Panc1 (cell line): ENCODE data around the gene CEP63. TPM values are rescaled to one million over a fixed set of nuclear protein-coding genes. Genes with fewer than 3 reads are reported as not detected.
A peak's percentile ranks its signal among the peaks of the same experiment; 100 is the strongest.

ENCODE experiments used
- ATAC-seq: fragments of 200-7000 bp; cut with Tn5 transposase; 2 replicates; pipeline ENCODE4 v1.9.1; 2020; ENCODE audit warnings: mild to moderate bottlenecking, moderate library complexity
- BruUV-seq: library from RNA; stranded (reverse); fragments of 400-500 nt; replicated peaks from 2 replicates; lab custom pipeline; 2021; lab: Mats Ljungman, UMichigan
- CTCF ChIA-PET: fragments of 300-600 bp; sonication (Branson Sonifier 250); formaldehyde crosslinking; loops from one replicate; lab custom pipeline; 2022; ENCODE audit warnings: antibody characterized with exemption; lab: Charles Lee
- POLR2A ChIA-PET: fragments of 300-600 bp; sonication (Branson Sonifier 250); formaldehyde crosslinking; loops from one replicate; lab custom pipeline; 2022; ENCODE audit warnings: antibody characterized with exemption; lab: Charles Lee
- DNase-seq: peaks from one replicate; pipeline ENCODE4 v3.0.0-alpha.2; 2010; ENCODE audit warnings: low read depth, low spot score
- H3K27ac ChIP-seq: 2 replicates; pipeline ENCODE4 v1.5.1; 2011; ENCODE audit warnings: mild to moderate bottlenecking, low read length, inconsistent platforms
- H3K27me3 ChIP-seq: fragments of 200-500 bp; sonication (Bioruptor generic); 2 replicates; pipeline ENCODE4 v1.6.0; 2014; ENCODE audit warnings: low read length, inconsistent platforms; ENCODE audit not compliant: control insufficient read depth, insufficient read depth
- H3K36me3 ChIP-seq: fragments of 200-500 bp; sonication (Bioruptor generic); 2 replicates; pipeline ENCODE4 v1.5.1; 2014; ENCODE audit warnings: inconsistent platforms, mild to moderate bottlenecking, low read length, moderate library complexity; ENCODE audit not compliant: control insufficient read depth, insufficient read depth
- H3K4me1 ChIP-seq: 2 replicates; pipeline ENCODE4 v1.5.1; 2011; ENCODE audit warnings: inconsistent platforms, mild to moderate bottlenecking, low read length, moderate library complexity; ENCODE audit not compliant: control insufficient read depth, insufficient read depth
- H3K4me3 ChIP-seq, 2 experiments: 2 replicates each; pipeline ENCODE4 v1.5.1; 2011 to 2012; ENCODE audit warnings: low read depth in 2 of 2, low read length in 2 of 2, mild to moderate bottlenecking in 2 of 2, inconsistent platforms in 1 of 2, moderate library complexity in 1 of 2
- H3K9me3 ChIP-seq: fragments of 200-500 bp; sonication (Bioruptor generic); 2 replicates; pipeline ENCODE4 v1.5.1; 2014; ENCODE audit warnings: low read depth, mild to moderate bottlenecking, inconsistent platforms, low read length, moderate library complexity; ENCODE audit not compliant: control insufficient read depth, insufficient read depth
- CTCF ChIP-seq: fragments of 450-650 bp; IDR thresholded peaks from 2 replicates; pipeline ENCODE4 v1.5.1; 2017; ENCODE audit warnings: mild to moderate bottlenecking
- POLR2AphosphoS5 ChIP-seq: IDR thresholded peaks from 2 replicates; pipeline ENCODE4 v1.6.1; 2012; ENCODE audit warnings: mild to moderate bottlenecking, low read depth, low read length, moderate library complexity
- REST ChIP-seq, 2 experiments: IDR thresholded peaks; 2 replicates each; pipeline ENCODE4 v1.6.1; 2011 to 2012; ENCODE audit warnings: low read depth in 2 of 2, control low read depth in 1 of 2, low read length in 1 of 2, mild to moderate bottlenecking in 1 of 2, moderate library complexity in 1 of 2; ENCODE audit not compliant: insufficient read depth in 1 of 2
- SIN3A ChIP-seq: IDR thresholded peaks from 2 replicates; pipeline ENCODE4 v1.6.1; 2012; ENCODE audit warnings: low read depth, mild to moderate bottlenecking, low read length, moderate library complexity, borderline replicate concordance; ENCODE audit not compliant: insufficient read depth
- TCF7L2 ChIP-seq: IDR thresholded peaks from 2 replicates; pipeline ENCODE4 v1.6.1; 2011; ENCODE audit warnings: mild to moderate bottlenecking, low read depth, low read length, inconsistent platforms
- in situ Hi-C: cut with HindIII; loops from 2 replicates; pipeline ENCODE4 v1.10.0; 2016; ENCODE audit warnings: low sequenced_read_pairs, low pct_unique_long_range_greater_than_20kb
- intact Hi-C: fragments of 100-400 bp; cut with micrococcal nuclease; formaldehyde crosslinking; loops from one replicate; pipeline ENCODE4 v1.10.0; 2022; ENCODE audit not compliant: unreplicated experiment
- total RNA-seq: library from RNA; stranded (reverse); gene quantifications from one replicate; pipeline ENCODE4 v1.2.1, GENCODE V29; 2021; ENCODE audit not compliant: unreplicated experiment

Gene CEP63
- total RNA-seq, 1 experiment from 2014 or later = 30.5 TPM

GRCh38 chr3:134448664-134449063 is 37.2 kb upstream of the CEP63 start:
- in situ Hi-C loops (no loop called here), intact Hi-C loops (no loop called here)
- ChIA-PET CTCF (interaction anchor here (0.5 to 1.1 kb wide), 2 partner anchors 10 to 43 kb away, joined by 3 read pairs; no protein-coding TSS in a partner anchor), POLR2A (no interaction called here)
- TF ChIP-seq TCF7L2 (no peak), SIN3A (no peak), CTCF (no peak), POLR2AphosphoS5 (no peak), REST (IDR thresholded peaks at IDR 0.05; ENCODE audit: insufficient read depth in 1 of 2, low read depth in 2 of 2, low read length in 1 of 2) (no peak)
- Histone ChIP-seq H3K36me3 (no peaks in the 10 kb centered on the region), H3K27ac (no peak overlapping the region), H3K27me3 (no peaks in the 10 kb centered on the region), H3K9me3 (no peaks in the 10 kb centered on the region), H3K4me1 (peaks cover 3% of the 10 kb centered on the region; the same call in 1 of the 2 replicates), H3K4me3 (no peak overlapping the region)
- no peak for ATAC-seq
- no TSS peak for BruUV-seq
- no peak for DNase-seq

GRCh38 chr3:134449277-134449676 is 36.6 kb upstream of the CEP63 start:
- Histone ChIP-seq H3K4me1 (peaks cover 3% of the 10 kb centered on the region; the same call in 1 of the 2 replicates), H3K27me3 (no peaks in the 10 kb centered on the region), H3K4me3 (no peak overlapping the region), H3K9me3 (no peaks in the 10 kb centered on the region), H3K36me3 (no peaks in the 10 kb centered on the region), H3K27ac (no peak overlapping the region)
- in situ Hi-C loops = no loop called here
- BruUV-seq = no TSS peak
- POLR2A ChIA-PET = no interaction called here
- ATAC-seq (peak; percentile 71; the same call in 1 of the 2 replicates), DNase-seq (no peak)
- CTCF ChIA-PET = interaction anchor here (0.8 to 1.1 kb wide), 2 partner anchors 44 to 142 kb away, joined by 3 read pairs; no protein-coding TSS in a partner anchor
- TF ChIP-seq POLR2AphosphoS5 (no peak), CTCF (peak; percentile 53)
- intact Hi-C loops = no loop called here
